Peyer's patch (tissue), 4 donors: ENCODE measurements around the gene CFAP69.
"Not testable (repeated sequence)": the region's sequence is repeated elsewhere in the genome, so short reads cannot be mapped to it uniquely, and the experiment has no call there.

Experiments
- POLR2A ChIP-seq, 2 donors: fragments of 450-650 bp; IDR thresholded peaks; one replicate each; pipeline ENCODE4 v1.5.1; 2017; ENCODE audit warnings: antibody characterized with exemption in 2 of 2, mild to moderate bottlenecking in 2 of 2, moderate library complexity in 2 of 2
- TF ChIP-seq, protein P1 (sequence below), 6 experiments: fragments of 450-650 bp in 4 of 6; fragments of 200-600 bp in 2 of 6; sonication (generic) in 1 of 6; IDR thresholded peaks; one replicate each; pipeline ENCODE4 v1.5.1; 2017 to 2019; ENCODE audit warnings: antibody characterized with exemption in 6 of 6, mild to moderate bottlenecking in 3 of 6, moderate library complexity in 1 of 6

- TF ChIP-seq POLR2A (IDR thresholded peaks at IDR 0.05): not testable (repeated sequence)
- TF ChIP-seq, protein P1, sequence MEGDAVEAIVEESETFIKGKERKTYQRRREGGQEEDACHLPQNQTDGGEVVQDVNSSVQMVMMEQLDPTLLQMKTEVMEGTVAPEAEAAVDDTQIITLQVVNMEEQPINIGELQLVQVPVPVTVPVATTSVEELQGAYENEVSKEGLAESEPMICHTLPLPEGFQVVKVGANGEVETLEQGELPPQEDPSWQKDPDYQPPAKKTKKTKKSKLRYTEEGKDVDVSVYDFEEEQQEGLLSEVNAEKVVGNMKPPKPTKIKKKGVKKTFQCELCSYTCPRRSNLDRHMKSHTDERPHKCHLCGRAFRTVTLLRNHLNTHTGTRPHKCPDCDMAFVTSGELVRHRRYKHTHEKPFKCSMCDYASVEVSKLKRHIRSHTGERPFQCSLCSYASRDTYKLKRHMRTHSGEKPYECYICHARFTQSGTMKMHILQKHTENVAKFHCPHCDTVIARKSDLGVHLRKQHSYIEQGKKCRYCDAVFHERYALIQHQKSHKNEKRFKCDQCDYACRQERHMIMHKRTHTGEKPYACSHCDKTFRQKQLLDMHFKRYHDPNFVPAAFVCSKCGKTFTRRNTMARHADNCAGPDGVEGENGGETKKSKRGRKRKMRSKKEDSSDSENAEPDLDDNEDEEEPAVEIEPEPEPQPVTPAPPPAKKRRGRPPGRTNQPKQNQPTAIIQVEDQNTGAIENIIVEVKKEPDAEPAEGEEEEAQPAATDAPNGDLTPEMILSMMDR (IDR thresholded peaks at IDR 0.05): not testable (repeated sequence)
These were observed 11.0 kb downstream of the CFAP69 start for GRCh38 chr7:90256011-90256410.
